HG03521 (cell line): ENCODE results near the gene EPN1.

Experiments used
- ATAC-seq: cut with Tn5 transposase; IDR thresholded peaks from one replicate; pipeline ENCODE4 v1.9.1; 2021; ENCODE audit warnings: mild to moderate bottlenecking, moderate library complexity; ENCODE audit not compliant: unreplicated experiment

EPN1 gene

DNA sequence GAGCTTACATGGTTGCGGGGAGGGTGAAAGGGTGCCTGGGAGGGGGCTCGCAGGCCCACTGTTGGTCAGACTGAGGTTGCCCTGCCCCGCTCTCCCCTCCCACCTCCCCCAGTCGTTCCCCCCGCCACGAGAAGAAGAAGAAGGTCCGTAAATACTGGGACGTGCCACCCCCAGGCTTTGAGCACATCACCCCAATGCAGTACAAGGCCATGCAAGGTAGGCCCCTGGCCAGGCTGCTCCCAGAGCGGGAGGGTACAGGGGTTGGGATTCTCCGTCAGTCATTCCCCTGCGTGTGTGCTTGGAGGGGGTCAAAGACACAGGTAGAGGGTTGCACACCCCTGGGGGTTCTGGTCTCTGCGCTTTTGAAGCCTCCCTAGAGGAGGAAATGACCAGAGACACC lies 14.6 kb upstream of the EPN1 start:
- ATAC-seq = no peak

DNA sequence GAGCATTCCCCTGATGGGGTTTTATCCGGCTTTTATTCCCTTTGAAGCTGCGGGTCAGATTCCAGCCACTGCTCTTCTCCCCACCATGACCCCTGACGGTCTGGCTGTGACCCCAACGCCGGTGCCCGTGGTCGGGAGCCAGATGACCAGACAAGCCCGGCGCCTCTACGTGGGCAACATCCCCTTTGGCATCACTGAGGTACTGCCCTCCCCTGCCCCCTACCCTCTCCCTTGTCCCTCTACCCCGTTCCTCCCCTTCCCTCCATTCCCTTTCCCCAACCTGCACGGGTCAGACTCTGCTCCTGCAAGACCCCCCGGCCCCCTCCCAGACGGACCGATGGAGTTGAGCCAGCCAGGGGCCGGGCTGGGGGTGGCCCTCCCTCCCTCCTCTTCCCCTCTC lies 14.0 kb upstream of the EPN1 start:
- no peak for ATAC-seq

DNA sequence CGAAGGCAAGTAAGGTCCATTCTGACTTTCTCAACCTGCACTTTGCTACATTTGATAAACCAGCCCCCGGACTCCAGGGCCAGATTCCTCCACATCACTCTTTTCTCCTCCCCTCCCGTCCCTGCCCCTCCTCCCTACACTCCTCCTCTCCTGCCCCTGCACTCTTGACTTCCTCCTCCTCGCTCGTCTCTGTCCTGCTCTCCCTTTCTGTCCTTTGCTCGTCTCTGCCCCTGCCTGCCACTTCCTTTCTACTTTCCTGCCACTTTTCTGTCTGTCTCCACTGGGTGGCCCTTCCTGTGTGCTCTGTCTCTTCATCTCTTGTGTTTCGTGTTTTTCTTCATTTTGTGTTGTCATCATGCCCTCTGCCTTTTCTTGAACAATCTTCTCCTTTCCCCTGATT lies 13.2 kb upstream of the EPN1 start:
- no peak for ATAC-seq

DNA sequence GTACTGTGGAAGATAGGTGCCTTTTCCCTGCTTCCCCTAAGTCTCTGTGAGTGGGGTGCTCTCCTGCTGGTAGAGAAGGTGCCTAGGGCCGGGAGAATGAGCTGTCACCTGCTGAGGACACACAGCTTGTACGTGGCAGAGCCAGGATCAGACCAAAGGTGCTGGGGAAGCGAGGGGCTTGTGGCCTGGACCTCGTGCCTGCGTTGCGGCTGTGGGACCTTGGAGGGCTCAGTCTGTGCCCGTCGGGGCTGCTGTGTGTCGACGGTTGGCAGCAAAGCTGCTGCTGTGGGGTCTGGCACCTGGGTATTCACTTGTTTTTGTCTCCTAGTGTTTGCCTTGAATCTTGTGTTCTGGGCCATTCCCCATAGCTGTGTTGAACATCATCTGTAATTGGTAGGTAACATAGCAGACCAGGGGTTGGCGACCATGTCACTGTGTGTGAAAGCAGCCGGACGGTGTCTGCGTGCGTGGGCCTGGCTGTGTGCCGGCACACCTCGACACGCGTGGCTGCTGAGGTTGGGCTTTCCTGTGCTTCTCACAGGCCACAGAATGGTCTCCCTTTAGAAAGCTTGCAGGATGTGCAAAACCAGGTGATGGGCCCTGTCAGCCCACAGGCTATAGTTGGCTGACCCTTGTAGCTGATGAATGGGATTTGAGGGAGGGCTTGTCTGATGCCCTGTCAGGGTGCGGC lies 11.0 kb upstream of the EPN1 start:
- no peak for ATAC-seq

DNA sequence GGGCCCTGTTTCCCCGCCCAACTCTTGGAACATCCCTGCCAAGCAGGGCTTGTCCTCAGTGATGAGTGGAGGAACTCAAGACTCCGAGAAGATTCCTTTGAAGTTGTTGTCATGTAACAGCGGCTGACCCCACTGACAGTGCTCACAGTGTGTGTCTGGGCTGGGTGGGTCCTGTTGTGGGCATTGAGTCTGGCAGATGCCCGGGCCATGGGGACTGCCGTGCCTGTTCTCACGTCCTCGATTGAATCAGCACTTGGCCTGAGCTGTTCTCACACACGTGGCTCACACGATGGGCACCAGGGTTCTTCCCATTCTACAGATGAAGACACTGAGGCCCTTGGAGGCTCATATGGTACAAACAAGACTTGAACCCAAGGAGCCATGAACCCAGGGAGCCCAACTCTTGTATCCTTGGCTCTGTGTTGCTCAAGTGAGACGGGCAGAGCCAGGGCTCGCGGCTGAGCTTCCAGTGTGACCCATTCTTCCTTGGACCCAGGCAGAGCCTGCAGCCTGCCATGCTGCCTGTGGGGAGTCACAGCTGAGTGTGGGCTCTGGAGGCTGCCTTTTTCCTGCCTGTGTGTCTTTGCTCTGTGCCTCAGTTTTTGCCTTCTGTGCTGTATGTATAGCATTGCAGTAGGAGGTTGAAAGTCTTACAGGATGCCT lies 8.6 kb upstream of the EPN1 start:
- ATAC-seq = no peak

DNA sequence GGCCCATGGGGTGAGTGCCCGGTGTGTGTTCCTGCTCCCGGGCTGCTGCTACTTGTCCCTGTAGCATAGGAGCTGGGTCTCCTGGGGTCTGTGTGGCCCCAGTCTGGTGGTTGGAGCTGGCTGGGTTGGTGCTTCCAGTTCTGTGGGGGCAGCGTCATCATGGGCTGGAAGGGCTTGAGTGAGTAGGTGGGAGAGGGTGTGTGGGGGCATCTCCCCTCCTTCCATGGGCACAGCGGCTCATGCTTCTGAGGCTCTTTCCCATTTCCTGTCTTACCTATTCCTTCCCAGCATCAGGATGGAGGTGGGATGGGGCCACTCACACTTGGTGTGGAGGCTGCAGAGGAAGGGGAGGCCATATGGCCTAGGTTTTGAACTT lies 8.0 kb upstream of the EPN1 start:
- ATAC-seq = no peak

DNA sequence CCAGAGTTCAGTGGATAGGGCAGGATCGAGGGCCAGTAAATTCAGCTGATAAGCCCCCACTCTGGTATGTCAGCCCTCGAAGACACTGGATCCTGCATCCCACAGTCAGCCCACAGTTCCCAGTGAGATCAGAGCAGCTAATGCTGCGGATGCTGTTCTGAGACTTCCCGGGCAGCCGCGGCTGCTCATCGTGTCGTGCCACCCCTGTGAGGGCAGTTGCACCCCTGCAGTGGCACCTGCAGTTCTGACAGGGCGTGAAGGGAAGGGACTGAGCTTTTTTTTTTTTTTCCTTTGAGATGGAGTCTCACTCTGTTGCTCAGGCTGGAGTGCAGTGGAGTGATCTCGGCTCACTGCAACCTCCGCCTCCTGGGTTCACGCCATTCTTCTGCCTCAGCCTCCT lies 7.5 kb upstream of the EPN1 start:
- ATAC-seq = no peak

DNA sequence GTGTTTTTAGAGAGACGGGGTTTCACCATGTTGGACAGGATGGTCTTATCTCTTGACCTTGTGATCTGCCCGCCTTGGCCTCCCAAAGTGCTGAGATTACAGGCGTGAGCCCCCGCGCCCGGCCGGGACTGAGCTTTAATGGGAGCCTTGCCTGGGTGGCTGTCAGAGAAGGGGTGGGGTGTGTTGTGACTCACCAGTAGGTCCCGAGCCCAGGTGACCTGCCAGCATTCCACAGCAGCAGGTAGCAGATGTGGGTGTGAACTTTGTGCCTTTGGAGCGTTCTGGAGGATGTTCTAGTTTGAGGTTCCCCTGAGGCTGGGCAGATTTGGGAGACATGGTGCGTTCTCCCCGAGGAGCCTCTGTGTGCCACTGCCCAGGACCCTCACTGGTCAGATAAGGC lies 7.1 kb upstream of the EPN1 start:
- ATAC-seq = no peak

DNA sequence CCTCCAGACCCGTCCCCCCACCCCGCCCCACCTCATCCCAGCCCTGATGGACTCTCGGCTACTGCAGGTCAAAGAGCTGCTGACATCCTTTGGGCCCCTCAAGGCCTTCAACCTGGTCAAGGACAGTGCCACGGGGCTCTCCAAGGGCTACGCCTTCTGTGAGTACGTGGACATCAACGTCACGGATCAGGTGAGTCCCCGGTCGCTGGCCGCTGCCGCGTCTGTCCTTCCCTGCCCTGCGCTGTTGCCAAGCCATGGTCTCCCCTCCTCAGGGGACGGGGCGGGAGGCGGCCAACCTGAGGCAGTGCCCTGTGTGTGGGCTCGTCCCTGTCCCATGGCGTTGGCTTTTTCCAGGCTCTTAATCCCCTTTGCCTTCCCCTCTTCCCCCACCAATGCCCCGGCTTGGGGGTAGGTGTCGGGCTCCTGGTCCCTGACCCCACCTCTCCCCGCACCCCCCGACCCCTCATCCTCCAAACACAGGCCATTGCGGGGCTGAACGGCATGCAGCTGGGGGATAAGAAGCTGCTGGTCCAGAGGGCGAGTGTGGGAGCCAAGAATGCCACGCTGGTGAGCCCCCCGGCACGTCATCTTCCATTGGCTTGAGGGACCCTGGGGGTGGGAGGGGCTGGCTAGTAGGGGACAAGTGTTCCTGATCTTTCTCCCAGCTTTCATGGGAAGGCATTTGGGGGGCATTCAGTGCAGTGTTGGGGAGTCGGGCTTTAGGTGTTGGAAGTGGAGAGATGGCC lies 6.2 kb upstream of the EPN1 start:
- no peak for ATAC-seq

DNA sequence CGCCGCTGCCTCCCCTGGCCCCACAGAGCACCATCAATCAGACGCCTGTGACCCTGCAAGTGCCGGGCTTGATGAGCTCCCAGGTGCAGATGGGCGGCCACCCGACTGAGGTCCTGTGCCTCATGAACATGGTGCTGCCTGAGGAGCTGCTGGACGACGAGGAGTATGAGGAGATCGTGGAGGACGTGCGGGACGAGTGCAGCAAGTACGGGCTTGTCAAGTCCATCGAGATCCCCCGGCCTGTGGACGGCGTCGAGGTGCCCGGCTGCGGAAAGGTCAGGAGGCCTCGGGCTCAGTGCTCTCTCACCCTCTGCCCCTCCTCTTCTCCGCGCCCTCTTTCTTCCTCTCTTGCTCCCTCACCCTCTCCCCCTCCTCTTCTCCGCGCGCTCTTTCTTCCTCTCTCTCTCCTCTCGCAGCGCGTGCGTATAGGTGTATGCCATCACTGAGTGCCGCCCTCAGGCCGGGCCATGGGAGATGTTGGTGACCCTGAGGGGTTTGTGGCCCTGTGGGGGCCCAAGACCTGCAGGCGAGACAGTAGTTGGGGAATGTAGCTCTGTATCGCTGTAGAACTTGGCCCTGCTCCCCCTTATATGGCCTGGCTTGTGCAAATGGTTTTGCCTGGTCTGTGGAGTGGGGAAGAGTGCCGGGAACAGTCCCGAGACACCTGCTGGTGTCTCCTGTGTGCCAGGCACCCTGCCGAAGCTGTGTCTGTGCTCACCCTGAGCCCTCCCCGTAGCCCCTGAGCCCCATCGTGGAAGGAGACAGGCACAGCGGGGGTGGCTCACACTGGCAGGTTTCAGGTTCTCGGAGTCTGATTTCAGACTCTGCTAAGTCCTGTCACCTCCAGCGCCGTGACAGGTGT lies 5.4 kb upstream of the EPN1 start:
- ATAC-seq = no peak

DNA sequence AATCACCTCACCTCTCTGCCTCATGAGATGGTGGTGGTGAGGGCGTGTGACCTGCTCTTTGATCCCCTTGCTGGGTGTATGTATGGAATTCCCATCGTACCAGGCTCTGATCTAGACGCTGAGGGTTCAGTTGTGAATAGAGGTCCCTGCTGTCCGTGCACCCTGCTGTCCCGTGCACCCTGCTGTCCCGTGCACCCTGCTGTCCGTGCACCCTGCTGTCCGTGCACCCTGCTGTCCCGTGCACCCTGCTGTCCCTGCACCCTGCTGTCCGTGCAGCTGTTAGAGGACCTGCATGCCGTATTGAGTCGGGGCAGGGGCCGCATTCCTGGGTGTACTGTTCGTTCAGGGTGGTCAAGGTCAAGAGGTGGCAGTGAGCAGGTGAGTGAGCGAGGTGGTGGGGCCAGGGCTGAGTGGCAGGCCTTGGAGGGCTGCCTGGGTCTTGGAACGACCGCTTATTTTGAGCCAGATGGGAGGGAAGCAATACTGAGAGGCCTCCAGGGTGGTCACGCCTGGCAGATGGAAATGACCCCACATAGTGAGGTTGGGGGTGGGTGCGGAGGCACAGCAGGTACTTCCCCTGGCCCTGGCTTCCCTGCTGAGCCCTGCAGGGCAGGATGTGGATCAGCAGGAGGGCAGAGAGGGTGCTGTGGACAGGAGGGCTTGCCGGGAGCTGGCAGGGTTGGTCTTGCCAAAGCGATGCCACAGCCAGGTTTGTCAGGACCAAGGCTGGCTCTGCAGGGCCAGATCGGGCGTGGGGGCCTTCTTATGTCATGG lies 4.6 kb upstream of the EPN1 start:
- ATAC-seq = no peak

DNA sequence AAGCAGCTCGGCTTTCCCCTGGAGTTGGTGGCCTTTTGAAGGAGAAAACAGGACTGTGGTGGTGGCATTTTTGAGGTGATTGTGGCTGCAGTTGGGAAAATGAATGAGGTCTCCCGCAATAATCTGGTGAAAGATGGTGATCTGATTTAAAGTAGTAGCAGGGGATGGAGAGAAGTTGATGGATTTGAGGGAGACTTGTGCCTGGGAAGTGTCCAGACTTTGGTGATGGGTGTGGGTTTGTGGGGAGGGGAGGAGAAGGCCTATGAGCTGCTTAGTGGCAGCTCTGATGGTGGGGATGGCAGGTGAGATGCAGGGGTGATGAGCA lies 4.0 kb upstream of the EPN1 start:
- no peak for ATAC-seq

DNA sequence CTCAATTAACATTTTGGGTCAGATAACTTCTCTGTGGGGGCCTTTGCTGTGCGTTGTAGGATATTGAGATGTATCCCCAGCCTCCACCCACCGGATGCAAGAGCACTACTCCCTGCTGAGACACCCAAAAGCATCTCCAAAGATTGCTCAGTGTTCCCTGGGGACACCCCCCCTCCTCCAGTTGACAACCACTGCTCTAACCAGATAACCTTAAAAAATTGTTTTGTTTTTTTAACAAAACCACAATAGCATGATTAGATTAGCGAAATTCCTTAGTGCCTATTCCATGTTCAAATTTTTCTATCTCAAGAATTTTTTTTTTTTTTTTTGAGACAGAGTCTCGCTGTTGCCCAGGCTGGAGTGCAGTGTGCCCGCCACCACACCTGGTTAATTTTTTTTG lies 2.6 kb upstream of the EPN1 start:
- ATAC-seq = no peak

DNA sequence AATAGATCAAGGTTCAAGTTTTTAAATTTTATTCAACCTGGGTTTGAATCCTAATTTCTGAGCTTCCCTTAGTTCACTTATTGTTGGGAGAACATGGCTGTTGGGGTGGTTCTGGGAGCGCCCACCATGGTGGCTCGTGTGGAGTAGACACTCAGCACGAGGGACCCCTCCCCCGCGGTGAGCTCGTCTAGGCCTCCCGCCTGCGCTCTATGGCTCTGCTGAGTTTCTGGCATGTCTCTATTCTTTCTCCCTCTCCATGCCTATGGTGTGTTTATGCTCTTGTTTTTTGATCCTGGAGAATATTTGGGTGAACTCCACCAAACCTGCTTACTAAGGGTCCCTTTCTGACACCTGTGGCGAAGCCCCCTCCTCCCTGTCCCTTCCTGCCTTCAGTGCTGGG lies 1.6 kb upstream of the EPN1 start:
- ATAC-seq = no peak

DNA sequence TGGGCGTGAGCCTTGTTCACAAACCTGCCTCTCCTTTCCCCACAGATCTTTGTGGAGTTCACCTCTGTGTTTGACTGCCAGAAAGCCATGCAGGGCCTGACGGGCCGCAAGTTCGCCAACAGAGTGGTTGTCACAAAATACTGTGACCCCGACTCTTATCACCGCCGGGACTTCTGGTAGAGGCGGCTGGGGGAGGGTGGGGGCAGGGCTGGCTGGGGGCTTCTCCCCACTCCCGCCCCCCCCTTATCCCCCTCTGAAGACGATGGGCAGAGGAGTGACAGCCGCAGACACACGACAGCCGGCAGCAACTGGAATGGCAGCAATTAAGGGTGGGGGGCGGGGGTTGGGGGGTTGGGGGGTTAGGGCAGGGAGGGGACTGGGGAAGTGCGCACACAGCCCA lies 1.1 kb upstream of the EPN1 start:
- ATAC-seq = no peak

DNA sequence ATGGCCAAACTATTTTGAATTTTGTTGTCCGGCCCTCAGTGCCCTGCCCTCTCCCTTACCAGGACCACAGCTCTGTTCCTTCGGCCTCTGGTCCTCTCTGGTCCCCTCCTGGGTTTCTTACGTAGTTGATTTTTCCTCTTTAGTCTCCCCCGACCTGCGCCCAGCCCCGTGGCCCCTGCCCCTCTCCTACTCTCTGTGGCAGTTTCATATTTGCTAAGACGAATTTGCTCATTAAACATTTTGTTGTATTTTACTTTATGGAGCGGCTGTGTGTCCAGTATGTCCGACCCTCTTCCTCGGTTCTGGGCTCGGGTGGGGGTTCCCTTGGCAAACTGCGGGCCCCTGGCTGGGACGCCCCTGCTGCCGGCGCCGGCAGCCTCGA lies 576 bp upstream of the EPN1 start:
- no peak for ATAC-seq

DNA sequence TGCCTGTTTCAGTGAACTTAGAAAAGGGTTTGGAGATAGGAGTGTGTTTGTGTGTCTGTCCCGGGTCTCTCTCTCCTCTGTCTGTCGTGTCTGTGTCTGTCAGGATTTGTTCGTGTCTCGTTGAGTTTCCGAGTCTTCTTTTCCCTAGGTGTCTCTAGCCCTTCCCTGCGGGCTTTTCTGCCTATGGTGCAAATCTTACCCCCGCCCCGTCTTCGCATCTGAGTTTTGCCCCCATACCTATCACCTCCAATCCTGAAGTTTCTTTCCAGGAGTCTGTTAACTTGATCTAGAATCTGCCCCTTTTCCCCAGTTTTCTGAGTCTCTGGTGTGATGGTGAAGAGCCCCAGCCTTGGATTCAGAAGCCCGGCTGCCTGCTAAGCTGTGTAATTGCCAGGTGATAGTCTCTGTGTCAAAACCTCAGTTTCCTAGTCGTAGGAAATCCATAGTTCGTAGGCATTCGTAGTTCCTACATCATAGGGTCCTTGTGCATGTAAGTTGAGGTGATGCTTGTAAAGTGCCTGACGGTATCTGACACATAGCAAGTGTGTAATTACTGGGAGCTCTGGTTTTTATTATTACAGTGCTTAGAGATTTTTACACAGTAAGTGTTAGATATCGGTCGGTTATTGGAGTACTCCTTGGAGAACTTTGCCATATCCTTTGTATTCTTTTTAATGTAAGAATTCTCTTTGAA lies 782 bp downstream of the EPN1 start:
- ATAC-seq = no peak

DNA sequence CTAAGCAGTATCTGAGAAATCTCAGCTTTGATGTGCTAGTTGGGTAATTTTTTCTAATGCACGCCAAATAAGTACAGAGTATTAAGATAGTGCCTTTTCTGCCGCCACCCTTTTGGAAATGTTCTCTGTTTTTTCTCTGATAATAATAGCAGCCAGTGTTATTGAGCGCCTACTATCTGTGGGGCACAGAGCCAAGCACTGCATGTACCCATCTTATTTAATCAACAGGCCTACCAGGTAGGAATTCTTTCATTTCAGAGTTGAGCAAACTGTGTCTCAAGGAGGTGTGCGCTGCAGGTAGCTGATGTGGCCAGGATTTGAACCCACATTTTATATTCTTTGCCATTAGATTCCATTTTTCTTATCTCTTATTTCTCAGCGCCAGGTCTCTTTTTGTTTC lies 1.4 kb downstream of the EPN1 start:
- ATAC-seq = no peak

DNA sequence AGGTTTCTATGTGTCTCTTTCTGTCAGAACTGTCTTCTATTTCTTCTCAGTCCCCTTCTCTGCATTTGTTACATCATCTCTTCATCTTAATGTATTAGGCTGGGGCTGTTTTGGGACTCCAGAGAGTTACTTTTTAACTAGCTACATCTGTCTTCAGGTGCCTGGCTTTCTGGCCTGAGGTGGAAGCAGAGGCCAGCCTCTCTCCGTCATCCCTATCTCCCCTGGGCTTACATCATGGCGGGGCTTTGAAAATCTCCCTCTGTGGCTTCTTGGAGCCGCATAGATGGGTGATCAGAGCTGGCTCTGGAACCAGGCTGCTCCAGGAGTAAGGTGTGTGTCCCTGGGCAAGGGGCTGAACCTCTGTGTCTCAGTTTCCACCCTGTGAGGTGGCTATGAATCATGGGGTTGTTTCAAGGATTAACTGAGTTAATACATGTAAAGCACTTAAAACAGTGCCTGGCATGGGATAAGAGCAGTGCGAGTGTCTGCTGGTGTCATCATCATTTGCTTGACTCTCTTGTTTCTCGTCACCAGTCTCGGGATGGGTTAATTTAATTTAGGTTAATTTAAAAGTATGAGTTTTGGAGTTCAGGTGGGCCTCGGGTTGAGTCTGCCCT lies 2.0 kb downstream of the EPN1 start:
- no peak for ATAC-seq

DNA sequence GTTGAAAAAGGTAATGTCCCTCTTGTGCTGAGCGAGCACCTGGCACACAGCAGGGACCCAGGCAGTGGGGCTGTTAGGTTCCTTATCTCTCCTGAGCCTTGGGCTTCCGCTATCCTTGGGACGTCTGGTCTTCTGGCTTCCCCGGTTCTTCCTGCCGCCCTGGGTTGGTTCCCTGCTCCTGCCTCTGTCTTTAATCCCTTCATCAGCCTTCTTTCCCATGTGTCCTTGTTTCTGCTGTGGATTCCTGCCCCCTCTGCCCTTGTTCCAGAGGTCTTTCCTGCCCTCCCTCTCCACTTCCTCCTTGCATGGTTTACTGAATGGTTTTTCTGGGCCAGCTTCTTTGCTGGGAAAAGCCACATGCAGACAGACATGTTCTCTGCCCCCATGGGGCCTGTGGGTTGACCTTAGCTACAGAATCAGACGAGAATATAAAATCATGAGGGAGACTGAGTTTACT lies 2.6 kb downstream of the EPN1 start:
- no peak for ATAC-seq
